NCI-H1694 treated with DMSO at 0.1 percent for 48 hours (cell line): ENCODE measurements around the gene RAB11FIP5.

ENCODE experiments used
- DNase-seq: peaks from one replicate; lab custom pipeline; 2025; lab: John Stamatoyannopoulos, UW

Gene RAB11FIP5

DNA sequence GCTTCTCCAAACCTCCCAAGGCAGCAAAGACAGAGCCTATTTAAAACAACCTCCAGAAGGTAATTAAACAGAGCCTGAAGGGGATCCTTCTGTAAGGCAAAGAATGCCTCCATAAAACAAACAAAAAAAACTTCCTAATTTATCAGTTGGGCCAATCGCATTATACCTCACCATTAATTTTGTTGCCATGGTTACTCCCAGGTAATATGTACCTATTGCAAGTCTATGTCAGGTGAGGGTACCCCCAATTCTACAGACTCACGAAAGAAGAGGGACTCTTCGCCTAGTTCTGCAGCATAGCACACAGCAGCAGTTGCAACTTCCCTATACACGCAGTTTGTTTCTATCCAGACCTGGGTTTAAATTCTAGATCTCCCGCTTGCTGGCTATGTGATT is 80.0 kb downstream of the RAB11FIP5 start:
- DNase-seq, result no peak

DNA sequence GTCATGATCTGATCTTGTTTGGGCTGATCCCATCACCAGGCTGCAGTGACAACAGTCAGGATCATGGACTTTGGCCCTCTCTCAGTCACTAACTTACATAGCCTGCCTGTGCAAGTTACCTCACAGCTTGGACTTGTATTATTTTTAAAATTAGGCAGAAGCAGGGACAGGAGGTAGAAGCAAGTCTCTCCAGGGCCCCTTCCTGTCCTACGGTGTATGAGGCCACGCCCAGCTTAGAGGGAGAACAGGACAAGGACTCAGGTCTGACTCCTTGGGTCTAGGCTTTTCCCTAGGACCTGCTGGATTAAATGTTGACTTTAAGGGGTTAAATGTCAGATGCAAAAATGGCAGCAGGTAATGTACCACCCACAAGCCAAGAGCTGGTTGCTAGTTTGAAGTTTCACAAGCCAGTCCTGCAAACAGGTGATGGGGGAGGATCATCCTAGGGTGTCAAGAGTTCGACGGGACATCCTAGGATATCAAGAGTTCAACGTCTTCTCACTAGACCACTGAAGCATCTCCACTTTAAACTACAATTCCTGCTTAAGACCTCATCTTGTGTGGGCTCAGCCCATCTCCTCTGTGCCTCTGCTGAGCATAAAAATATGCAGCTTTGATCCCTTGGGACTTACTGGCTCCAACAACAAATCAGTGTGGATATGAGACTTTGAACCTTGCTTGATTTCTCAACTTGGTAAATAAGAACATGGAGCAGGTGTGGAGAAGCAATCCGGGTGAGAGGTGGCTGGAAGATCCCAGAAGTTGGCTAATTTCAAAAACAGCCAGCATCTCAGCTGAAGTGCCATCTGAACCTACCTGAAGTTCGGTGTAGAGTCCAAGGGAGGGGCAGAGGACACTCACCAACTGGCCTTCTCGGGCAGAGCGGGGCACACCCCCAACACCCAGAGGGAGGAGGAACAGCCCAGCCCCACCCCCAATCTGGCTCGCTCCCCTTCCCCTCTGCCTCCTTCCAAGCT is 80.7 kb downstream of the RAB11FIP5 start:
- DNase-seq, result no peak

GRCh38 chr2:73031095-73031678 is 81.6 kb downstream of the RAB11FIP5 start:
- no peak for DNase-seq

DNA sequence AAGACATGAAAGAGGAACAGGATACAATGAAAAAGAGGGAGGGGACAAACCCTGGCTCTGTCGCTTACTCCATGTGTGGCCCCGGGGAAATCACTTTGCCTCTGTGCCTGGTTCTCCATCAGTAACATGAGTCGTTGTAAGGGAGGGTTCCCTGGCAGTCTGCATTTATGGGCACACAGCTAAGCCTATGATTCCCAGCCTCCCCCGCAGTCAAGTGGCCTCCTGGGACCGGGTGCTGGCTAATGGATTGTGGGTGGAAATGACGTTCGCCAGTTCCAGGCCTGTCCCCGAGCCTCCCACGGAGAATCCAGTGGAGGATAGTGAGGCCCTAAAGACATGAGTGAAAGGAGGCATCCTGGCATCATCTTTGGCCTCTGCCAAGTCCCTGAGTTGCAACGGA is 83.9 kb downstream of the RAB11FIP5 start:
- DNase-seq, result no peak

- DNase-seq, result no peak
Observed at GRCh38 chr2:73027340-73027739, 85.4 kb downstream of the RAB11FIP5 start.

DNA sequence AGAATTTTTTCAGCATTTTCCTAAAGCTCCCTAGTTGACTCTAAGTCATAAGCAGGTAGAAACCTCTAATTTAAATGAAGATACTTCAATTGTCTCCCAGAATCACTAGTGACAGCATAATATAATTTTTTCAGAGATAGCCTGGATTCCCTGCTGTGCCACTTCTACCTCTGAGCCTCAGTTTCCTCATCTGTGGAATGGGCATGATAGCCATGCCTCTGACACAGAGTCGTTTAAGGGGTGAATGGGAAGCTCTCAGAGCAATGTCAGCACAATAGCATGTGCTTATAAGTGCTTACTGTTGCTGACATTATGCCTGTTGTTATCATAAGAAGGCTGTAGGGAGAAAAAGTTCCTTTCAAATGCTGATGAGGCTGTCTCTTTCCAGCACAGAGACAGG is 89.3 kb downstream of the RAB11FIP5 start:
- DNase-seq, result no peak
